ENCODE data around the gene HRG.
A peak's percentile ranks its signal among the peaks of the same experiment; 100 is the strongest.
"Not testable (repeated sequence)": the region's sequence is repeated elsewhere in the genome, so short reads cannot be mapped to it uniquely, and the experiment has no call there.

HRG gene, protein sequence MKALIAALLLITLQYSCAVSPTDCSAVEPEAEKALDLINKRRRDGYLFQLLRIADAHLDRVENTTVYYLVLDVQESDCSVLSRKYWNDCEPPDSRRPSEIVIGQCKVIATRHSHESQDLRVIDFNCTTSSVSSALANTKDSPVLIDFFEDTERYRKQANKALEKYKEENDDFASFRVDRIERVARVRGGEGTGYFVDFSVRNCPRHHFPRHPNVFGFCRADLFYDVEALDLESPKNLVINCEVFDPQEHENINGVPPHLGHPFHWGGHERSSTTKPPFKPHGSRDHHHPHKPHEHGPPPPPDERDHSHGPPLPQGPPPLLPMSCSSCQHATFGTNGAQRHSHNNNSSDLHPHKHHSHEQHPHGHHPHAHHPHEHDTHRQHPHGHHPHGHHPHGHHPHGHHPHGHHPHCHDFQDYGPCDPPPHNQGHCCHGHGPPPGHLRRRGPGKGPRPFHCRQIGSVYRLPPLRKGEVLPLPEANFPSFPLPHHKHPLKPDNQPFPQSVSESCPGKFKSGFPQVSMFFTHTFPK

DNA sequence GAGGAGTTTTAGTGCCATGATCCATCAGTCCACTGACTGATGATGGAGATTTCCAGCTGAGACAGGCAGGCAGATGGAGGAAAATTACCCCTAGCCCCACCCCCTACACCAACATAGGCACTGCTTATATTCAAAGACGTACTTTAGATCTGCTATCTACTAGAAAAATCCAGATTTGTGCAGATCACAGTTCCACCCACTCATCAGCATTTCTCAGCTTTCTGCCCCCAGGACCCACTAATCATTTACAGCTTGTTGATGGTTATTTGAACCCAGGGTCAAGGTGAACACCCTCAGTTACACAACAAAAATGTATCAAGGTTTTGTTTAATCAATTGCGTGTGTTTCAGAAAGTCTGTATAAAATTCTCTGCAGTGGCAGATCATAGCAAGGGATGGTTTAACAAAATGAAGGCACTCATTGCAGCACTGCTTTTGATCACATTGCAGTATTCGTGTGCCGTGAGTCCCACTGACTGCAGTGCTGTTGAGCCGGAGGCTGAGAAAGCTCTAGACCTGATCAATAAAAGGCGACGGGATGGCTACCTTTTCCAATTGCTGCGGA is at the start of gene HRG:
HRG (plus strand) TSS at position 390 of the 564 bp plus-strand sequence; CDS start at position 408, 18 bp downstream.
- DNase-seq, result no peak

DNA sequence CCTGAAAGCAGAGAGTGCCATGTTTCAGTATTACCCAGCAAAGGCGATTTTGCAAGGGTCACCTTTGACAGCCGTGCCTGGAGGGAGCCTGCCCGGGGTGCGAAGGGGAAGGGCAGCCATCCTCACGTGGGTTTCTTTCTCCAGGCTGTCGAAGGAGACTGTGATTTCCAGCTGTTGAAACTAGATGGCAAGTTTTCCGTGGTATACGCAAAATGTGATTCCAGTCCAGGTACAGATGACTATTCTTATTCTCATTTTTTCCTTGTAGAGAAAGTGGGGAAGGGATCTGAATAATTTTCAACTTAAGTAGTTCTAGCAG is 49.6 kb upstream of the HRG start:
- DNase-seq, result no peak

DNA sequence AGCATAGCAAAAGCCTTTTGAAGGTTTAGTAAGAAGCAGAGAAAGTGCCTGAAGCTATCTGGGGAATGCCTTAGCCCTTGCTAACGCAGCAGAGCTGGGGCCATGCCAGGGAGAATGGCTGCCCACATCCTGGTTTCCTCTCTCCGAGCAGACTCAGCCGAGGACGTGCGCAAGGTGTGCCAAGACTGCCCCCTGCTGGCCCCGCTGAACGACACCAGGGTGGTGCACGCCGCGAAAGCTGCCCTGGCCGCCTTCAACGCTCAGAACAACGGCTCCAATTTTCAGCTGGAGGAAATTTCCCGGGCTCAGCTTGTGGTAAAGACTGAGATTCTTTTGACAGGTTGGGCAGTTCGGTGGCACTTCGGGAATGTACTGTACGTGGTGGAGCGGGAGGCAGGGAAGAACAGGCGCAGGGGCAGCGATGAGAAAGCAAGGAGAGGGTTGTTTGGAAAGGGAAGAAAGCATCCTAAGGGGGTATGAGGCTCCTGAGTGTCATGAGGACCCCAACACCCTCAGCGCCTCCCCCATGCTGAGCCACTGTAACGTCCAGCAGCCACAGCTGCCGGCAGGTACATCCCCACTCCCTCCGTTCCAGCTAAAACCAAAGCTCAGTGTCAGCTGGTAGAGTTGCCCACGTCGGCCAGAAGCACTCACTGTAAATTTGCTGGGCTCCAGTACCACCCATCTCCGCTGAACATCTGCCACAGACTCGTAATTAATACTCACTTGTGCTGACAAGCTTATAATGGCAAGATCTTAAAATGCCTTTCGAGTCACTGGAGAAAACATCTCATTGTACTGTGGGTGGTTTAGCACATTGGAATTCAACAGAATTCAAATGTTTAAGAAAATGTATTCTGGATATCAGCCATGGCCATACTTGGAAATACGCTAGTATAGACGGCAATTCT is 48.5 kb upstream of the HRG start:
- peak; percentile 91 for DNase-seq

DNA sequence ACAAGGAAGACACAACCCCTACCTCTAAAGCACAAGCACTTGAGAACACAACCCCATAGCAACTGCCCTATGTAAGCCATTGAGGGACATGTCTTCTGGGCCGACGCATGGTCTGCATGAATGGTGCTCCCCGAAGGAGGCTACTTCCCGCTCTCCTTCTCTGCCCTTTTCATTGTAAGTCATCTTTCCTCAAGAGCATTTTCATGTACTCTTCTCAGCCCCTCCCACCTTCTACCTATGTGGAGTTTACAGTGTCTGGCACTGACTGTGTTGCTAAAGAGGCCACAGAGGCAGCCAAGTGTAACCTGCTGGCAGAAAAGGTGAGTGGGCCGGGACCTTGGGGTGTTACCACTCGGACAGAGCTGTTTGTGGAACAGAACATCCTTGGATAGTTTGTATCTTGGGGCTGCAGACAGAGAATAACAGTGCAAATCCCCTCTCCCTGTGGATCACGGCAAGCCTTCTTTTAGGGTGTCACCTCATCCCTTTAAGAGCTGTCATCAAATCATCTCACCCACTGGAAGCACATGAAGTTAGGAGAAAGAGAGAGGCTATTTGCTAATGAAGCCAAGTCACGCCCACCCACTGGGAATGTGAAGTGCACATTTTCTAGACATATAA is 47.4 kb upstream of the HRG start:
- DNase-seq, result no peak

DNA sequence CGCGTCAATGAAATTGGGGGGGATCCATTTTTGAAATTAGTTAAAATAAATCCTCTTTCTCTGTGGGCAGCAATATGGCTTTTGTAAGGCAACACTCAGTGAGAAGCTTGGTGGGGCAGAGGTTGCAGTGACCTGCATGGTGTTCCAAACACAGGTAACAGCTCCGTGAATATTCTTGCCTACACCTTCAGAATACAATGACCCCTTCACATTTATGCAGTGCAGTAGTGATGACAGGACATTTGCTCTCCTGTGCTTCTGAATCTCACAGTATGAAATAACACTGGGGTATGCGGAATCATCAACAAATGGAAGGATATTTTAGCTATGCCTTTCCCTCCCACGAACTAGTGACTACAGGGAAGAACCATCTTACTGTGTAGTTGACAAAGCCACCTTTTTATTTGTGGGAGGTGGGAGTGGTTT is 46.0 kb upstream of the HRG start:
- DNase-seq, result no peak

DNA sequence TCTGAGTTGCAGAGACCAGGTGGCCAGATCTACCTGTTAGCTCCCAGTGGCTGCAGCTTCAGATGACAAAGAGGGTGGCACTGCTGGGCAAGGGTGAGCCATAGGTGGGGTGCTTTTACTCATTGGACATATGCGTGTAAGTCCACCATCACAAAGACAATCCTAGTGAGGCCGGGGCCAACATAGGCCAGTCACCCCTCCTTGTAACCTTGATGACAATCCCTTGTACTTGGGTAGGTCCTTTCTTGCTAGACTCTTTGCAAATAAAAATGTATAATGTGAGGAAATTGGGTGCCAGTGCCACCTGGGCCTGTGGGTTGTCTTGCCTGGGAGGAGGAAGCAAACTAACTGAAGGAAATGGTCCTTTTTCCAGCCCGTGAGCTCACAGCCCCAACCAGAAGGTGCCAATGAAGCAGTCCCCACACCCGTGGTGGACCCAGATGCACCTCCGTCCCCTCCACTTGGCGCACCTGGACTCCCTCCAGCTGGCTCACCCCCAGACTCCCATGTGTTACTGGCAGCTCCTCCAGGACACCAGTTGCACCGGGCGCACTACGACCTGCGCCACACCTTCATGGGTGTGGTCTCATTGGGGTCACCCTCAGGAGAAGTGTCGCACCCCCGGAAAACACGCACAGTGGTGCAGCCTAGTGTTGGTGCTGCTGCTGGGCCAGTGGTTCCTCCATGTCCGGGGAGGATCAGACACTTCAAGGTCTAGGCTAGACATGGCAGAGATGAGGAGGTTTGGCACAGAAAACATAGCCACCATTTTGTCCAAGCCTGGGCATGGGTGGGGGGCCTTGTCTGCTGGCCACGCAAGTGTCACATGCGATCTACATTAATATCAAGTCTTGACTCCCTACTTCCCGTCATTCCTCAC is 45.4 kb upstream of the HRG start:
- no peak for DNase-seq

DNA sequence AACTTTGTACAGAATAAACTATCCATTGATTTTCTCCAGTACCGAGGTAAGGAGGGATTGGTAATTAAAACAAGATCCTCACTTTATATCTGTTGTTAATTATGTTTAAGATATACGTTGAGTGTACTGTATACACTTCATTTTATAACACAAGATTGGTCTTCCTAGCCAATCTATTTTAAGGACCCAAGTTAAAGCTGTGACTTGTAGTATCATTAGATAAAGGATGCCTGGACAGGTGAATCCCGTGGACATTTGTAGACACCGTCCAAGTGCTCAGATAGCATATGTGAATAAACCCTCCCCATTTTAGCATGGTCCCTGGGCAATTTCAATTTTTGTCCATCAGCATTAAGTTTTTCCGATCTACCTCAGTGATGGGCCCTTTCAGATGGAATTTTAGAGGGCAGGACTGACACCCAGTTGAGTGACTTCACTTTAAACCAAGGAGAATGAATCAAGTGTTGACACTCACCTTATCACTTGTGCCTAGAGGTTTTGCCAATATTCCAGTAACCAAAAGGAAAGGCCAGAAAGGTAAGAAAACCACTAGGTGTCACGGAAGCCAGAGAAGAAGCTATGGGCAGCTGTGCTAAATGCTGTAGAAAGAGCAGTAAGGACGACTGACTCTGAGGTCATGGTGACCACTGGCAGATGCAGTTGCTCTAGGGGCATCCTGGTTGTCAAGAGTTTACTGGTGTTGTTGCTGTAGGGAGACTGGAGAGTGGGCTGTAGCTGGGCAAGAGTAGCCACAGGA is 43.7 kb upstream of the HRG start:
- DNase-seq, result no peak

DNA sequence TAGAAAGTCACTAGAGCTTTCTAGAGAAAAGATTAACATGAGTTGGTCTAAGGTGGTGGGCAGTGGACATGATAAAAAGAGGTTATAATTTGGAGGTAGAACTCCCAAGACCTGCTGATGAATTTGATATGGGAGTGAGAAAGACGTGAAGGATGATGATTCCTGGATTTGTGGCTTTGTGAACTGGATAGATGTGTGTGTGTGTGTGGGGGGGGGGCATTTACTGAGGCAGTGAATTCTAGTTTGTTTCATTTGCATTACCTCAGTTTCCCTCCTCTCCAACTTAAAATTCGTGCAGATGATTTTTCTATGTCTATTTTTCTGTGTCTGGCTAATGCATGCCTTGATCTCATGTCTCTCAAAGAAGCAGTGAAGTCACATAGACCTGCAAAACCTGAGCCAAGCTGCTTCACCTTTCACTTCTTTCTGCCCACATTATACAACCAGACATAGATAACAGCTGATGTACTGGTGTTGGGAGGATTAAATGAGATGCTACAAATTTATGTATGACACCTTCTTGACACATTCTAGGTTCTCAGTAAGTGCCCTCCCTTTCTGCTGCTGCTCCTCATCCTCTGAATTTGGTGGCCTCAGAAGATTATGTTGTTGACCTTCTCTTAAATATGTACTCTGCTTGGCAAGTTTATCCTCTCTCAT is 43.0 kb upstream of the HRG start:
- DNase-seq, result no peak

DNA sequence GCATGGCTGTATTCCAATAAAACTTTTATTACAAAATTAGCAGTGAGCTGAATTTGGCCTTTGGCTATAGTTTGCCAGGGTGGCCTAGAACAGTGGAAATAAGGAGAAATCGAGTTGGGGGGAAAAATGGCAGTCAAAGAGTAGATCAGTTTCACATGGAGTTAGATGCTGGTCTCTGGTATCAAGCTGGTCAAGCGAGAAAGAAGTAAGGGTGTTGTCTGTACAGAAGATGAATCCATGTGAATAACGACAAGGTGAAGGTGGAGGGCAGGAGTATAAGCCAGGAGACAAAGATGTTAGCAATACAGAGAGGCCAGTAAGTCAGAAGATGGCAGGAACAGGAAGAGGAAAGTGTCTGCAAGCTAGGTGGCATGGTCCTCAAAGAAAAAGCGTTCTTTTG is 41.2 kb upstream of the HRG start:
- DNase-seq, result no peak

DNA sequence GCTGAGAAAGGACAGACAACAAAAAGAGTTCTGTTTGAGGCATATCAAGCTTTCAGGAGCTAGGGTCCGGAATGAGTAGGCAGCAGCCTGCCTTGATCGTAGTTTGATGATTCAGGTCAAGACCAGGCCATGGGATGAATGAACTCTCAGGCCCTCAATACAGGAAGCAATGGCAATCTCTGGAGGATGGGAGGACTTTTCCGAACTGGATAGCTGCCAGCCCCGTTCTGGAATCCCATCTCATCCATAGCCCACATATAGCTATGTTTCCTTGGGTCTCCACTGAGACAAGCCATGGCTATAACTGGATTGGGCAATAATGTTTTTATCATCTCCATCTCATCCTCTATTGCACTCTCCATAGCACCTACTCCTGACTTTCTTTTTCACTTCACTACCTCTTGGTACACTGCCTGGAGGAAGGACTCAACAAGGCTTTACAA is 40.2 kb upstream of the HRG start:
- no peak for DNase-seq

DNA sequence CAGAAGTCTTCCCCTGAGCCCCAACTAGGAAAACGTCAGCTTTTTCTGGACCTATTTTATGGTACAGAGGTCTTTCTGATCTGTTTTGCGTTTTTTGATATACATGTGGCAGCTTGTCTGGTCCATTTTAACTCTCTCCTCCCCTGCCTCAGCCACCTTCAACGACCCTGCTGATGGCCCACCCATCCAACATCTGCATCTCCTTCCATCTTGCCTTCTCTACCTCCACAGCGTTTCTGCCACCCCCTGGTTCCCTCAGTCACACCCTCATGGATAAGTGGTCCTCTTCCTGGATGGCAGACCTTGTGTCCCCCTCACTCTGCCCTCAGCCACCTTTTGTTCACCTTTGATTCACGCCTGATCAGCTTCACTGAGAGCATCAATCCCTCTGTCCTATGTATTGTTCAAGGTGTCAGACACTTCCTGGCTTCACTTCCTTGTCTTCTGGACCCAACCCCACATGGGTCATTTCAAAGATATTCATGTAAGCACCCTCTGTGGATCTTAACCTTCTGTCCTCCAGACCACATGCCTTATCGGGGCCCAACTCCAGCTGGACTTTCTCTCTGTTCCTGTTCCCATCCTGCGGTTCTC is 39.5 kb upstream of the HRG start:
- no peak for DNase-seq

DNA sequence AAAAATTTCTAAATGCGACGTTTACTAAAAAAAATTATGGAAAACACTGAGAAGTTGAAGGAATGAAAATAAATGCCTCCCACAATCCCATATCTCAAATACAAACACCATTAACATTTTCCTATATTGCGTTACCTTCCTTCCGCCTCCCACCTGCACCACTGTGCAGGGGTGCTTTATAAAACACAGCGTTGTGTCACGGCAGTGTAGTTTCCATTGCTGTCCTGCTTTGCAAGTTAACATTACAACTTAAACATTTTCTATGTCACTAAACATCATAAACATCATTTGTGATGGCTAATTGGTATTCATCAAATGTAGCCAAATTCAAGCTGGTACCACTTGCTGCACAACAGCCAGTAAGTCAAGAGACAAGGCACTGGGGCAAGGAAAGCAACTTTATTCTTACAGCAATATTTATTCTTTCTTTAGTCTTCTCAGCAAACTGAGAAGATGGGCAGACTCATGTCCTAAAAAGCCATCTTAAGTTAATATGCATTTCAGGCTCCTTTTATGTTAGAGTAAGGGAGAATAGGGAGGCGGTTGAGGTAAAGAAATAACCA is 37.9 kb upstream of the HRG start:
- no peak for DNase-seq

DNA sequence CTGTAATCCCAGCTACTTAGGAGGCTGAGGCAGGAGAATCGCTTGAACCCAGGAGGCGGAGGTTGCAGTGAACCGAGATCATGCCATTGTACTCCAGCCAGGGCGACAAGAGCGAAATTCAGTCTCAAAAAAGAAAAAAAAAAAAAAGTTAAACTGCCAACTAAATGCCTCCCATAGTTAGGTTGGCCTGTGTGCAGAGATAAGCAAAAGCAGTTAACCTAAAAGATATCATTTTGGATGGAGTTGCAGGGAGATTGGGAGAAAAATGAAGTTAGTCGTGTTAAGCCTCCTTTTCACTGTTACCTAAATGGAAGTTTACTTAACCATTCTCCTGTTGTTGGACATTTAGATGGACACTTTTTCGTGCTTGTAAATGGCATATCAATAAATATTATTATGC is 37.1 kb upstream of the HRG start:
- no peak for DNase-seq

DNA sequence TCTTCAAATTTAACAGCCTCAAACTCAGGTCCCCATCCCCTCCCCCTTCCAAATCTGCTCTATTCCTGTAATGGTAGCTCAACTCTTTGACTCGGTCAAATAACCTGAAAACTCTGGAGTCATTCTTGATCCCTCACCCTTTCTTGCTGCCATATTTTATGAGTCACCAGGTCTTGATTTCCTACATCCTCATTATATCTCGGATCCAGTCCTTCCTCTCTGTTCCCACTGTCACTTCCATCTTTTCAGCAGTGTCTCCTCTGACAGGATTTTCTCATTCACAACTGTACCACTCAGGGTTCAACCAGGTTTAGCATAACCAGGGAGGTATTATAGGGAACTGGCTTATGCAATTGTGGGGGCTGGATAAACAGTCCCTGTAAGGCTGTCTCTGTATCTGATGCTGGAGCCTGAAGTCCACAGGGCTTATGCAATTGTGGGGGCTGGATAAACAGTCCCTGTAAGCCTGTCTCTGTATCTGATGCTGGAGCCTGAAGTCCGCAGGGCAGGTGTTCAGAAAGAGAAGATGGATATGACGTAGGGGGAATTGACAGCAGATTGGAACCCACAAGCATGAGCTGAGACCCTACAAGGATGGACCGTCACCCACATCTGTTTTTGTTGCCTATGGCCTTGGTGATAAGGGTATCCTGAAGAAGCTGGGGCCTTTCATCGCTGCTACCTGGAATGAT is 34.7 kb upstream of the HRG start:
- no peak for DNase-seq

DNA sequence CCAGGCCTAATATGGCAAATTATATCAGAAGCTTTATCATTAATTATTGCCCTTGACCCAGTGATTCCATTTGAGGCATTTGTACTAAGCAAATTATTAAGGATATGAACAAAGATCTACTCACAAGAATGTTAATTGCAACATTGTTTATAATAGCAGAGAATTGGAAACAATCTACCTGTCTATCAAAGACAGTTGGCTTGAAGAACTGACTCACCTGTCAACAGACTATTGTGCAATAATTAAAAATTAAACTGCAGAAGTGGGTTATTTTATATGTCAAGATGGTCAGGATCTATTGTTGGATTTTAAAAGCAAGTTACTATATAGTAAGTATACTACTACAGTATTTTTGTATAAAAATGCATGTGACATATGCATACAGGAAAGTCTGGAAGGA is 32.3 kb upstream of the HRG start:
- DNase-seq, result no peak

DNA sequence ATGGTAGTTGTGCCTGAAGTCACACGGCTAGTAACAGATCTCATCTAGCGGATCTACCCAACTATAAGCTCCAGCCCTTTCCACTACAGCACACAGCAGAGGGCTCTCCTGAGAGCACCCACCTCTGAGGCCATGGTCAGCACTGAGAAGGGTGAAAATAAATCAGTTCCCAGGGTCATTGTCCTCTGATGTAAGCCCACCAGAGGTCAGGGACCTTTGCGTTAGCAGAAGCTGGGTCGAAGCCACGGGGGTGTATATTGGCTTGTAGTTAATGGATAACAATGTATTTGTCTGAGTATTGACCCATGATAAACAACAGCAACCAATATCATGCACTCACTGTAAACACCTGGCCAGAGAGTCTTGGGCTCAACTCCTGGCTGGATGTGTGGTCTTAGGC is 31.6 kb upstream of the HRG start:
- not testable (repeated sequence) for DNase-seq

DNA sequence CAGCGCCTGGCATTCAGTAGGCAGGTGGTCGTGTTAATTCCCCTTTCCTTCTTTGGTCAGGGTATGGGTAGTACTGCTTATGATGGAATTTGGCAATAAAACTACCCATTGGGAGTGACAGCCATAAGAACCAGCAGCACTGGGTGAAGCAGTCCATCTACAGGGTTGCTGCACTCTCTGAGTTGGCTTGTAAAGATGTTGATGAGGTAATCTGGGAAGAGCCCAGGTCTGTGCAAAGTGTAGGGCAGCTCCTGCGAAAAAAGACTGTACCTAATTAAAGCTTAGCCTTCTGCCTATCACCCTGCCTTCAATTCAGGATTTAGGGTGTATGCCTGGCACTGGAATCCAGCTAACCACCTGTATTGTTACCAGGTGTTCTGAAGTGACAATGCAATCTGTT is 30.3 kb upstream of the HRG start:
- DNase-seq, result no peak

DNA sequence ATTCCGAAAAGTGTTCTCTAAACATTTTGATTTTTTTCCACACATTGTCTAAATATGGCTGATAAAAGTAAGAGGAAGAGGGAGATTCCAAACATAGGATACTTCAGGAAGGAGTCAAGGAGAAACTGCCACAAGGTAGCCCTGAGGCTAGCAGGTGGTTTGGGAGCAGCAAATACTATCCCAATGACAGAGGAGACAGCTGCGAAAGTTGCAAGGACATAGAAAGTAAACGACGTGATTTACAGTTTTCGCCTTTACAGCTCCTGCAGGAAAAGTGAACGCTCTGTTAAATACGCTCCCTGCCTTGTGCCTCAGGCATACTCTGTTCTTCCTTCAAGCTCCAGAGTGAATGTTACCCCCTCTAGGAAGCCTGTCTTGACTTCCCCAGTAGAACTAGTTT is 29.3 kb upstream of the HRG start:
- no peak for DNase-seq

DNA sequence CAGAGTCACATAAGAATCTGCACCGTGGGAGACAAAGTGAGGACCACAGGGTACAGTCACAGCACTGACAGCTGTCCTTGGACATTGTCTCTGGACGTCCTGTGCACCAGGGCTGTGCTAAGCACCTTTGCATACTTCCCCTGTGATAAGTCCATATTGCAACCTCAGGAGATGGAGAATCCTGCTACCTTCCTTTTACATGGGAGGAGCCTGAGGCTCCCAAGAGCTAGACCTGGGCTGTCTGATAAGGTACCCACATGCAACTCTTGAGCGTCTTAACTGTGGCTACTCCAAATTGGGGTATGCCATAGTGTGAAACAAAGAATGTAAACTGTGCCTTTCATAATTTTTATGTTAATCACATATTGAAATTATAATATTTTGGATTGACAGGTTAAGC is 28.1 kb upstream of the HRG start:
- no peak for DNase-seq

All from stimulated activated CD8-positive, alpha-beta memory T cell treated with anti-CD3 and anti-CD28 coated beads, Interleukin-4, amount 100 ng/mL, for 48 hours (primary cell).